Amygdala (tissue), 56 donors: ENCODE data around the gene URB1.
A peak's percentile ranks its signal among the peaks of the same experiment; 100 is the strongest.
"Not testable (repeated sequence)": the region's sequence is repeated elsewhere in the genome, so short reads cannot be mapped to it uniquely, and the experiment has no call there.

ENCODE experiments used
- DNase-seq, 56 donors: peaks; one replicate each; lab custom pipeline; 2025; lab: John Stamatoyannopoulos, UW

Gene URB1

GRCh38 chr21:32413015-32413504 lies 20.2 kb upstream of the URB1 start:
- peak in 16 of 56 donors; percentile 14 to 71 (median 40) for DNase-seq

- DNase-seq = peak in 31 of 56 donors; percentile 26 to 78 (median 64)
Measured at GRCh38 chr21:32412162-32413014, 19.6 kb upstream of the URB1 start, which contains the start of gene EVA1C. EVA1C (plus strand) TSS chr21:32412706; CDS start chr21:32412854, 148 bp downstream.

- peak in 54 of 56 donors; percentile 30 to 89 (median 68) for DNase-seq
Measured at GRCh38 chr21:32411350-32412161, 18.7 kb upstream of the URB1 start.

GRCh38 chr21:32410916-32411315 lies 18.1 kb upstream of the URB1 start:
- DNase-seq = peak in 18 of 56 donors; percentile 6 to 55 (median 22)

GRCh38 chr21:32410291-32410690 lies 17.5 kb upstream of the URB1 start:
- DNase-seq = no peak

- no peak for DNase-seq
Measured at GRCh38 chr21:32406405-32406804, 13.6 kb upstream of the URB1 start.

GRCh38 chr21:32403201-32403777 lies 10.5 kb upstream of the URB1 start:
- DNase-seq = peak in 38 of 56 donors; percentile 0 to 71 (median 28)

GRCh38 chr21:32393677-32394001 lies 827 bp upstream of the URB1 start:
- no peak for DNase-seq

GRCh38 chr21:32392299-32392879 lies 423 bp downstream of the URB1 start:
- no peak for DNase-seq

GRCh38 chr21:32391755-32392154 lies 1.1 kb downstream of the URB1 start:
- DNase-seq = no peak

GRCh38 chr21:32390537-32391224 lies 2.1 kb downstream of the URB1 start:
- DNase-seq = not testable (repeated sequence)

GRCh38 chr21:32389337-32390015 lies 3.3 kb downstream of the URB1 start:
- no peak for DNase-seq

- no peak for DNase-seq
Measured at GRCh38 chr21:32388306-32388705, 4.5 kb downstream of the URB1 start.

GRCh38 chr21:32387151-32387550 lies 5.7 kb downstream of the URB1 start:
- no peak for DNase-seq

GRCh38 chr21:32386195-32386870 lies 6.5 kb downstream of the URB1 start:
- DNase-seq = no peak

- DNase-seq = no peak
Measured at GRCh38 chr21:32383812-32384211, 9.0 kb downstream of the URB1 start.

- no peak for DNase-seq
Measured at GRCh38 chr21:32382108-32382644, 10.6 kb downstream of the URB1 start.

GRCh38 chr21:32381571-32381970 lies 11.2 kb downstream of the URB1 start:
- DNase-seq = no peak
